Measurements from ENCODE around the gene CNTN4. TPM values are rescaled to one million over a fixed set of nuclear protein-coding genes. Genes with fewer than 3 reads are reported as not detected.

CNTN4 gene
- total and polyA plus RNA-seq, 2 experiments from 2014 or later: 0.91 to 4.0 TPM

DNA sequence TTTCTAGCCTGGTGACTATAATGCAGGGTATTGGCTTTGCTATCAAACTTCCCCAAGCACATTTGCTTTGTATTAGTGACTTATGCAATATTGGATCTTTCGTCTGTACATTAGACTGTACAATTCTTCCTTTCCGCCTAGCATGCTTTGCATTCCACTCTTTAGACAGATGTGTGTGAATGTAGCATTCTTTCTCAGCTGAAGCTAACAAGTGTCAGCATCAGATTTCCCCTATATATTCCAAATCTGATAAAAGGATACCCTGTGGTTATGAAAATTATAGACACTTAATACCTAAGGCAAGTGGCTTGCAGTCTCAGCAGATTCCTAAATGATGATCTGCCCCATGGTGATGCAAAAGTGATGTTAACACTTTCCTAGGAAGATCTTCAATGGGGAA is 360.1 kb downstream of the CNTN4 start:
- H3K27ac Mint-ChIP-seq: no peak overlapping the region
- Histone ChIP-seq H3K9me2 (ENCODE audit: insufficient read depth) (no peaks in the 10 kb centered on the region), H3K4me1 (ENCODE audit: insufficient read depth) (no peaks in the 10 kb centered on the region), H3K27ac (ENCODE audit: low read depth) (no peak overlapping the region), H3K27me3 (ENCODE audit: insufficient read depth) (no peaks in the 10 kb centered on the region), H3K4me2 (no peak overlapping the region), H2AFZ (no peak overlapping the region), H3K79me2 (replicated peaks; ENCODE audit: insufficient read depth) (no peaks in the 10 kb centered on the region), H4K20me1 (replicated peaks; ENCODE audit: insufficient read depth) (no peaks in the 10 kb centered on the region), H3K36me3 (ENCODE audit: insufficient read depth) (no peaks in the 10 kb centered on the region), H3F3A (replicated peaks; ENCODE audit: low read depth) (no peaks in the 10 kb centered on the region), H3K4me3 (no peak overlapping the region)
- H3K9me3 Mint-ChIP-seq: peaks cover 91% of the 10 kb centered on the region
- DNase-seq (ENCODE audit: low spot score) (no peak), ATAC-seq (no peak)
- no peak overlapping the region for H3K4me3 Mint-ChIP-seq
- TF ChIP-seq POLR2AphosphoS5 (IDR thresholded peaks at IDR 0.05; ENCODE audit: low read depth) (no peak), ZNF331 (CRISPR knock-in tag; IDR thresholded peaks at IDR 0.05; ENCODE audit: low read depth) (no peak), NANOG (IDR thresholded peaks at IDR 0.05; ENCODE audit: borderline replicate concordance) (no peak)
- no peaks in the 10 kb centered on the region for H3K4me1 Mint-ChIP-seq
- no peaks in the 10 kb centered on the region for H3K27me3 Mint-ChIP-seq (ENCODE audit: insufficient read depth, low read depth, poor library complexity)
- H3K36me3 Mint-ChIP-seq (ENCODE audit: low read depth): peaks cover 14% of the 10 kb centered on the region; the same call in 2 of the 3 replicates

DNA sequence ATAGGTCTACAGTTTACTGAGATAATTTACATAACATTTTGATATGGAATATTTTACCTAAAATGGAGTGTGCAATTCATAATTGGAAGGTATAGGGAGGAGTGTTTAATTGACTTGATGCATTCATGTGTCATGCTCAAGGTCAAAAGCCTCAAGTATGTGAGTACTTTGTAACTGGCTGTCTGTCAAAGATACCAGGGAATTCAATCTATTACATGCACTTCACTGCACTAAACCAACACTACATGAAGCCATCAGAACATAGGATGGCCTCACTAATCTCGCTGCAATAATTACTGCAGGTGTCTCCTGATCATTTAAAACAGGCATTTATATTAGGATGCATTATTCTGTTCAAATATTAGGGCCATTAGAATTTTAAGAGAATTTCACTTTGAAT is 367.2 kb downstream of the CNTN4 start:
- no peak overlapping the region for H2AFZ ChIP-seq
- no peaks in the 10 kb centered on the region for H3K4me1 Mint-ChIP-seq
- no peak overlapping the region for H3K27ac Mint-ChIP-seq
- no peaks in the 10 kb centered on the region for H3K27me3 ChIP-seq (ENCODE audit: insufficient read depth)
- H3K4me2 ChIP-seq: no peak overlapping the region
- no peaks in the 10 kb centered on the region for H3K4me1 ChIP-seq (ENCODE audit: insufficient read depth)
- no peak overlapping the region for H3K4me3 Mint-ChIP-seq
- peaks cover 90% of the 10 kb centered on the region for H3K9me3 Mint-ChIP-seq
- TF ChIP-seq CREB1 (CRISPR knock-in tag; IDR thresholded peaks at IDR 0.05; ENCODE audit: low read depth): no peak
- no peak for TF ChIP-seq CTCF (conservative IDR thresholded peaks at IDR 0.05; ENCODE audit: low read depth in 2 of 2)
- TF ChIP-seq ZNF331 (CRISPR knock-in tag; IDR thresholded peaks at IDR 0.05; ENCODE audit: low read depth): no peak
- H3K9me2 ChIP-seq (ENCODE audit: insufficient read depth): no peaks in the 10 kb centered on the region
- H3K79me2 ChIP-seq (replicated peaks; ENCODE audit: insufficient read depth): no peaks in the 10 kb centered on the region
- no peaks in the 10 kb centered on the region for H3K27me3 Mint-ChIP-seq (ENCODE audit: insufficient read depth, low read depth, poor library complexity)
- no peak overlapping the region for H3K27ac ChIP-seq (ENCODE audit: low read depth)
- H3K36me3 Mint-ChIP-seq (ENCODE audit: low read depth): peaks cover 22% of the 10 kb centered on the region
- no peaks in the 10 kb centered on the region for H3K36me3 ChIP-seq (ENCODE audit: insufficient read depth)
- DNase-seq (ENCODE audit: low spot score) (no peak), ATAC-seq (no peak)
- no peaks in the 10 kb centered on the region for H4K20me1 ChIP-seq (replicated peaks; ENCODE audit: insufficient read depth)
- no peaks in the 10 kb centered on the region for H3F3A ChIP-seq (replicated peaks; ENCODE audit: low read depth)
- no peak overlapping the region for H3K4me3 ChIP-seq

DNA sequence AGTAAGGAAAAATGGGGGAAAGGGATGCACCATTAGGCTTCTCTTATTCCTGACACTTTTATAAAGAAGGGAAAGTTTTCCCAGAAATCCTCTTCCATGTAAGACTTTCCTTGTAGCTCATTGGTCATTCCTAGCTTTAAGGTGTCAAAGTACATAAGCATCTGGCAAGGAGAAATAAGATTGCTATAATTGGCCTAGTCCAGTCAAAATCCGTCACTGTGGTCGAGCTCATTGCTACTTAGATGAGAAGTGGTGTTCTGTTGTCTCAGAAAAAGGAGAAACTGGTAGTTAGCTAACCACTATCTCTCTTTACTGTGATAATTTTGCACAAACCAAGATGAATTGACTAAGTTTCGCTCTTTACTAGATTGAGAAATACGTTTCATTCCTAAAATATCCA is 370.1 kb downstream of the CNTN4 start:
- Histone ChIP-seq H3K4me3 (no peak overlapping the region), H3K4me2 (no peak overlapping the region), H3K79me2 (replicated peaks; ENCODE audit: insufficient read depth) (no peaks in the 10 kb centered on the region), H3K27me3 (ENCODE audit: insufficient read depth) (no peaks in the 10 kb centered on the region), H3K36me3 (ENCODE audit: insufficient read depth) (no peaks in the 10 kb centered on the region), H3K27ac (ENCODE audit: low read depth) (no peak overlapping the region), H4K20me1 (replicated peaks; ENCODE audit: insufficient read depth) (no peaks in the 10 kb centered on the region), H3K4me1 (ENCODE audit: insufficient read depth) (no peaks in the 10 kb centered on the region), H3F3A (replicated peaks; ENCODE audit: low read depth) (no peaks in the 10 kb centered on the region), H2AFZ (no peak overlapping the region), H3K9me2 (ENCODE audit: insufficient read depth) (no peaks in the 10 kb centered on the region)
- no peak for ATAC-seq
- DNase-seq (ENCODE audit: low spot score): no peak
- Mint-ChIP-seq H3K4me1 (no peaks in the 10 kb centered on the region), H3K36me3 (ENCODE audit: low read depth) (peaks cover 35% of the 10 kb centered on the region), H3K9me3 (peaks cover 91% of the 10 kb centered on the region), H3K4me3 (no peak overlapping the region), H3K27ac (no peak overlapping the region), H3K27me3 (ENCODE audit: insufficient read depth, low read depth, poor library complexity) (no peaks in the 10 kb centered on the region)
- TF ChIP-seq EZH2phosphoT487 (IDR thresholded peaks at IDR 0.05; ENCODE audit: unreplicated experiment): no peak
- no peak for TF ChIP-seq ZNF114 (CRISPR knock-in tag; IDR thresholded peaks at IDR 0.05)
- TF ChIP-seq STAT1 (IDR thresholded peaks at IDR 0.05; ENCODE audit: unreplicated experiment): no peak
- no peak for TF ChIP-seq POLR2AphosphoS5 (IDR thresholded peaks at IDR 0.05; ENCODE audit: low read depth)
- TF ChIP-seq, protein P1, sequence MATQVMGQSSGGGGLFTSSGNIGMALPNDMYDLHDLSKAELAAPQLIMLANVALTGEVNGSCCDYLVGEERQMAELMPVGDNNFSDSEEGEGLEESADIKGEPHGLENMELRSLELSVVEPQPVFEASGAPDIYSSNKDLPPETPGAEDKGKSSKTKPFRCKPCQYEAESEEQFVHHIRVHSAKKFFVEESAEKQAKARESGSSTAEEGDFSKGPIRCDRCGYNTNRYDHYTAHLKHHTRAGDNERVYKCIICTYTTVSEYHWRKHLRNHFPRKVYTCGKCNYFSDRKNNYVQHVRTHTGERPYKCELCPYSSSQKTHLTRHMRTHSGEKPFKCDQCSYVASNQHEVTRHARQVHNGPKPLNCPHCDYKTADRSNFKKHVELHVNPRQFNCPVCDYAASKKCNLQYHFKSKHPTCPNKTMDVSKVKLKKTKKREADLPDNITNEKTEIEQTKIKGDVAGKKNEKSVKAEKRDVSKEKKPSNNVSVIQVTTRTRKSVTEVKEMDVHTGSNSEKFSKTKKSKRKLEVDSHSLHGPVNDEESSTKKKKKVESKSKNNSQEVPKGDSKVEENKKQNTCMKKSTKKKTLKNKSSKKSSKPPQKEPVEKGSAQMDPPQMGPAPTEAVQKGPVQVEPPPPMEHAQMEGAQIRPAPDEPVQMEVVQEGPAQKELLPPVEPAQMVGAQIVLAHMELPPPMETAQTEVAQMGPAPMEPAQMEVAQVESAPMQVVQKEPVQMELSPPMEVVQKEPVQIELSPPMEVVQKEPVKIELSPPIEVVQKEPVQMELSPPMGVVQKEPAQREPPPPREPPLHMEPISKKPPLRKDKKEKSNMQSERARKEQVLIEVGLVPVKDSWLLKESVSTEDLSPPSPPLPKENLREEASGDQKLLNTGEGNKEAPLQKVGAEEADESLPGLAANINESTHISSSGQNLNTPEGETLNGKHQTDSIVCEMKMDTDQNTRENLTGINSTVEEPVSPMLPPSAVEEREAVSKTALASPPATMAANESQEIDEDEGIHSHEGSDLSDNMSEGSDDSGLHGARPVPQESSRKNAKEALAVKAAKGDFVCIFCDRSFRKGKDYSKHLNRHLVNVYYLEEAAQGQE (IDR thresholded peaks at IDR 0.05; ENCODE audit: unreplicated experiment): no peak

Measured in GM23338 (cell line).